Rectal smooth muscle tissue (tissue), 1 donor: ENCODE data around the gene RAMAC.

ENCODE experiments used
- H3K27ac ChIP-seq: one replicate; pipeline ENCODE4 v1.7.0; 2013; ENCODE audit warnings: low read depth, low read length, inconsistent platforms
- H3K27me3 ChIP-seq: one replicate; pipeline ENCODE4 v1.7.0; 2013; ENCODE audit warnings: low read length; ENCODE audit not compliant: control insufficient read depth, insufficient read depth
- H3K36me3 ChIP-seq: one replicate; pipeline ENCODE4 v1.7.0; 2013; ENCODE audit warnings: low read length; ENCODE audit not compliant: control insufficient read depth, insufficient read depth
- H3K4me1 ChIP-seq: one replicate; pipeline ENCODE4 v1.7.0; 2013; ENCODE audit warnings: low read length; ENCODE audit not compliant: control insufficient read depth, insufficient read depth
- H3K4me3 ChIP-seq: one replicate; pipeline ENCODE4 v1.7.0; 2013; ENCODE audit warnings: low read length
- H3K9ac ChIP-seq: one replicate; pipeline ENCODE4 v1.7.0; 2013; ENCODE audit warnings: low read length

The RAMAC gene

GRCh38 chr15:82971218-82971984 is 14.6 kb upstream of the RAMAC start:
- no peaks in the 10 kb centered on the region for H3K36me3 ChIP-seq
- H3K9ac ChIP-seq: no peak overlapping the region
- H3K4me1 ChIP-seq: no peaks in the 10 kb centered on the region
- H3K27ac ChIP-seq: no peak overlapping the region
- H3K27me3 ChIP-seq: no peaks in the 10 kb centered on the region
- H3K4me3 ChIP-seq: no peak overlapping the region

GRCh38 chr15:82972990-82973389 is 13.0 kb upstream of the RAMAC start:
- Histone ChIP-seq H3K36me3 (no peaks in the 10 kb centered on the region), H3K9ac (no peak overlapping the region), H3K4me3 (no peak overlapping the region), H3K4me1 (no peaks in the 10 kb centered on the region), H3K27ac (no peak overlapping the region), H3K27me3 (no peaks in the 10 kb centered on the region)

- Histone ChIP-seq H3K9ac (no peak overlapping the region), H3K36me3 (no peaks in the 10 kb centered on the region), H3K27ac (no peak overlapping the region), H3K4me3 (no peak overlapping the region), H3K4me1 (no peaks in the 10 kb centered on the region), H3K27me3 (no peaks in the 10 kb centered on the region)
These were observed 8.9 kb upstream of the RAMAC start for GRCh38 chr15:82977076-82977475.

- no peaks in the 10 kb centered on the region for H3K4me1 ChIP-seq
- no peak overlapping the region for H3K9ac ChIP-seq
- no peak overlapping the region for H3K4me3 ChIP-seq
- H3K27me3 ChIP-seq: no peaks in the 10 kb centered on the region
- H3K36me3 ChIP-seq: no peaks in the 10 kb centered on the region
- H3K27ac ChIP-seq: no peak overlapping the region
These were observed 7.6 kb upstream of the RAMAC start for GRCh38 chr15:82978438-82978837.

GRCh38 chr15:82979726-82980125 is 6.3 kb upstream of the RAMAC start:
- Histone ChIP-seq H3K27me3 (no peaks in the 10 kb centered on the region), H3K36me3 (no peaks in the 10 kb centered on the region), H3K4me1 (no peaks in the 10 kb centered on the region), H3K9ac (no peak overlapping the region), H3K27ac (no peak overlapping the region), H3K4me3 (no peak overlapping the region)

- no peaks in the 10 kb centered on the region for H3K36me3 ChIP-seq
- H3K27ac ChIP-seq: no peak overlapping the region
- peaks cover 5% of the 10 kb centered on the region for H3K4me1 ChIP-seq
- no peaks in the 10 kb centered on the region for H3K27me3 ChIP-seq
- no peak overlapping the region for H3K4me3 ChIP-seq
- no peak overlapping the region for H3K9ac ChIP-seq
These were observed 5.0 kb upstream of the RAMAC start for GRCh38 chr15:82980981-82981380.

GRCh38 chr15:82986442-82986780 is 401 bp downstream of the RAMAC start:
- H3K27ac ChIP-seq: peak overlapping the region; percentile 73
- peak overlapping the region; percentile 68 for H3K9ac ChIP-seq

GRCh38 chr15:82992436-82992998 is 6.5 kb downstream of the RAMAC start:
- no peaks in the 10 kb centered on the region for H3K27me3 ChIP-seq
- peaks cover 2% of the 10 kb centered on the region for H3K36me3 ChIP-seq
- H3K9ac ChIP-seq: no peak overlapping the region
- H3K27ac ChIP-seq: no peak overlapping the region
- no peak overlapping the region for H3K4me3 ChIP-seq
- H3K4me1 ChIP-seq: no peaks in the 10 kb centered on the region

More at GRCh38 chr15:82986442-82986780, 401 bp downstream of the RAMAC start:
- Histone ChIP-seq H3K4me1 (peaks cover 7% of the 10 kb centered on the region), H3K4me3 (peak overlapping the region; percentile 84), H3K36me3 (peaks cover 2% of the 10 kb centered on the region), H3K27me3 (no peaks in the 10 kb centered on the region)

- H3K4me1 ChIP-seq: no peaks in the 10 kb centered on the region
- H3K9ac ChIP-seq: no peak overlapping the region
- no peak overlapping the region for H3K4me3 ChIP-seq
- no peaks in the 10 kb centered on the region for H3K27me3 ChIP-seq
- H3K36me3 ChIP-seq: peaks cover 2% of the 10 kb centered on the region
- H3K27ac ChIP-seq: no peak overlapping the region
These were observed 7.1 kb downstream of the RAMAC start for GRCh38 chr15:82993144-82993543.

GRCh38 chr15:82995076-82995475 is 9.1 kb downstream of the RAMAC start:
- Histone ChIP-seq H3K4me3 (no peak overlapping the region), H3K9ac (no peak overlapping the region), H3K36me3 (no peaks in the 10 kb centered on the region), H3K27ac (no peak overlapping the region), H3K4me1 (no peaks in the 10 kb centered on the region), H3K27me3 (no peaks in the 10 kb centered on the region)

- no peaks in the 10 kb centered on the region for H3K36me3 ChIP-seq
- no peak overlapping the region for H3K9ac ChIP-seq
- no peak overlapping the region for H3K4me3 ChIP-seq
- H3K27ac ChIP-seq: no peak overlapping the region
- H3K4me1 ChIP-seq: no peaks in the 10 kb centered on the region
- no peaks in the 10 kb centered on the region for H3K27me3 ChIP-seq
These were observed 9.9 kb downstream of the RAMAC start for GRCh38 chr15:82995938-82996337.

- Histone ChIP-seq H3K27ac (no peak overlapping the region), H3K27me3 (no peaks in the 10 kb centered on the region), H3K9ac (no peak overlapping the region)
These were observed 13.4 kb downstream of the RAMAC start for GRCh38 chr15:82999426-82999825.

More at GRCh38 chr15:82999426-82999825, 13.4 kb downstream of the RAMAC start:
- Histone ChIP-seq H3K4me1 (no peaks in the 10 kb centered on the region), H3K4me3 (no peak overlapping the region), H3K36me3 (no peaks in the 10 kb centered on the region)
